Stimulated activated CD8-positive, alpha-beta memory T cell treated with anti-CD3 and anti-CD28 coated beads, Interleukin-2, amount 100 ng/mL, for 1 hour (primary cell): ENCODE measurements around the gene GREM1.

ENCODE experiments used
- DNase-seq, 2 donors: peaks; one replicate each; pipeline ENCODE4 v3.0.0-alpha.2; 2020; ENCODE audit warnings: low read depth in 2 of 2

Gene GREM1

GRCh38 chr15:32781781-32782180, 64.0 kb downstream of the GREM1 start:
- no peak for DNase-seq

DNA sequence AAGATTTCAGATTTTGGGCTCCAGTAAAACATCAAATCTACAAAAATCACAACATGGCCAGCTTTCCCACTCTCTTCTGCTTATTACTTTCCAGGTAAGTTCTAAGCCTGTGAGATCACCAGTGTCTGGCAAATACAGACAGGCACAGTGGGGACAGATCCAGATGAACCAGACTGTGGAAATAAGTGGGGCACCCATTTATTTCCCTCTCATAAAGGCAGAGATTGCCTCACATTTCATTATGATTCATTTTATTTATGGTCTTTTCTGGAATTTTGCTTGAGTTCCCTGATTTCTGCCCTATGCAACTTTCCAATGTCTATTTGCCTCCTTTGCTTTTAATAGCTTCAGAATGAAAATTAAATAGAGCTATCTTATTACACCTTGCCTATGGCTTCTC, 66.8 kb downstream of the GREM1 start:
- no peak for DNase-seq

DNA sequence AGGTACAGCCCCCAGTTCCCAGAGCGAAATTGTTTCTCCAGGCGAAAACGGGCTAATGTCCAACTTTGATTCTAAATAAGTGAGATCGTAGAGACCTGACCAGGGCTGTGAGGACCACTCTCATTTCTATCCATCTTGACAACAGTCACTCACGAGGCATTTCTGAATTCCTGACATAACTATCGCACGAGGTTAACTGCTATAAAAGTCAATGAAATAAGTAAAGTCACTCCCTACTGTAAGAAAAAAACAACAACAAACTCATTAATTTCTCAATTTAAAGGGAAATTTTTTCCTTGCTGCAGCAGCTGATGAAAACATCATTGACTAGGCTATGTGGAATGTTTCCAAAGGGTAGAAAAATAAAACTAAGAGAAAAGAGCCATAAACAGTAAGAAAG, 69.1 kb downstream of the GREM1 start:
- DNase-seq: no peak

GRCh38 chr15:32787949-32788348, 70.1 kb downstream of the GREM1 start:
- DNase-seq: no peak

- no peak for DNase-seq
Measured at GRCh38 chr15:32790352-32790999, 72.7 kb downstream of the GREM1 start.

DNA sequence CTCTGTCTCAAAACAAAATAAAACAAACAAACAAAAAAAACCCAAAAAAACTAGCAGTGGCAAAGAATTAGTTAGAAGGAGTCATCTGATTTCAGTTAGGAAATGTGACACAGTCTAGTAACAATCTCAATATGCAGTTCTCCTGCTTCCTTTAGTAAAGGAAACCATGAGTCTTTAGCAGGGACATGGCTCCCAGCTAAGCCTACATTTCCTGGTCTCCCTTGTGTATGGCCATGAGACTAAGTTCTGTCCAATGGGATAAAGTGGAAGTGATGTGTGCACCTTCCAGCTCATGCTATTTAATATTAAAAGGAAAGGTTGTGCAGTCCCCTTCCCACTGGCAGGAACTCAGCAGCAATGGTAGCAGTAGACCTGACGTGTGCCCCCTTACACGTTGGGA, 74.6 kb downstream of the GREM1 start:
- no peak for DNase-seq
